GM21515 (cell line): ENCODE measurements around the gene ATP5F1D.

Experiments used
- ATAC-seq: cut with Tn5 transposase; IDR thresholded peaks from one replicate; pipeline ENCODE4 v1.9.1; 2021; ENCODE audit not compliant: unreplicated experiment

ATP5F1D gene

GRCh38 chr19:1278713-1279660 lies 37.4 kb downstream of the ATP5F1D start:
- ATAC-seq: no peak

GRCh38 chr19:1279782-1280341 lies 38.3 kb downstream of the ATP5F1D start:
- no peak for ATAC-seq

- no peak for ATAC-seq
Observed at GRCh38 chr19:1280636-1281568, 39.4 kb downstream of the ATP5F1D start.

- no peak for ATAC-seq
Observed at GRCh38 chr19:1281569-1282287, 40.2 kb downstream of the ATP5F1D start.

GRCh38 chr19:1282588-1283206 lies 41.1 kb downstream of the ATP5F1D start:
- no peak for ATAC-seq

GRCh38 chr19:1283207-1283916 lies 41.8 kb downstream of the ATP5F1D start:
- ATAC-seq: no peak

- ATAC-seq: no peak
Observed at GRCh38 chr19:1283917-1284292, 42.4 kb downstream of the ATP5F1D start.

GRCh38 chr19:1284293-1284978 lies 42.9 kb downstream of the ATP5F1D start:
- ATAC-seq: no peak

GRCh38 chr19:1284979-1285736 lies 43.6 kb downstream of the ATP5F1D start:
- no peak for ATAC-seq

- no peak for ATAC-seq
Observed at GRCh38 chr19:1285737-1286360, 44.3 kb downstream of the ATP5F1D start, which contains the start of gene EFNA2. TSS of gene EFNA2 (plus strand) at chr19:1285873. CDS start at chr19:1286169, 296 bp downstream.

- no peak for ATAC-seq
Observed at GRCh38 chr19:1286487-1287353, 45.2 kb downstream of the ATP5F1D start.

GRCh38 chr19:1287354-1288225 lies 46.0 kb downstream of the ATP5F1D start:
- no peak for ATAC-seq

- no peak for ATAC-seq
Observed at GRCh38 chr19:1288226-1288612, 46.7 kb downstream of the ATP5F1D start.

- ATAC-seq: no peak
Observed at GRCh38 chr19:1288833-1289685, 47.5 kb downstream of the ATP5F1D start.

- ATAC-seq: no peak
Observed at GRCh38 chr19:1289686-1290025, 48.1 kb downstream of the ATP5F1D start.
